Measurements from ENCODE around the gene KANTR.

KANTR gene

DNA sequence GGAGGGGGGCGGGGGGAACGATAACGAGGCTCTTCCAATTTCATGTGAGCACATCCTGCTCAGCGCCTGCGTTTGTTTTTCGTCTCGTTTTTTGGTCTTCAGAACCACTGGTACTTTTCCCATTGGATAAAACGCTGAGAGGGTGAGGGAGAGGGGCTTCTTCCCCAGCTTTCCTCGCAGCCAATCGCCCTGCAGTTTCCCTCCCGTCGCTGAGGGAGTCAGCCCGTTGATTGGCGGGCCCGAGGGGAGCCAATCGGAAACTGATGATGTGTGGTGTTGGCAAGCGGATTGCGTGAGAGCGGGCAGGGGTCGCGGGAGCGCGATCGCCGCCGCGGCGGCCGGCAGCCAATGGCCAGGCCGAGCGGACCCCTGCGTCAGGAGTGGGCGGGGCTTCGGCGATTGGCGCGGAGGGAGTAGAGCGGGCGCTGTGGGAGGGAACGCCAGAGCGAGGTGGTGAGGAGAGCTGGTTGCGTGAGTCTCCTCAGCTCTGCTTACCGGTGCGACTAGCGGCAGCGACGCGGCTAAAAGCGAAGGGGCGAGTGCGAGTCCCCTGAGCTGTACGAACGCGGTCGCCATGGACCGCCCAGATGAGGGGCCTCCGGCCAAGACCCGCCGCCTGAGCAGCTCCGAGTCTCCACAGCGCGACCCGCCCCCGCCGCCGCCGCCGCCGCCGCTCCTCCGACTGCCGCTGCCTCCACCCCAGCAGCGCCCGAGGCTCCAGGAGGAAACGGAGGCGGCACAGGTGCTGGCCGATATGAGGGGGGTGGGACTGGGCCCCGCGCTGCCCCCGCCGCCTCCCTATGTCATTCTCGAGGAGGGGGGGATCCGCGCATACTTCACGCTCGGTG lies 11.8 kb upstream of the KANTR start, which contains the start of gene TSPYL2:
Gene TSPYL2 (plus strand): TSS at position 443 of the 848 bp plus-strand sequence. CDS start 132 bp downstream, at position 575.
- DNase-seq (ENCODE audit: low read depth): peak; percentile 87

GRCh38 chrX:53082773-53083616 lies 10.9 kb upstream of the KANTR start:
- no peak for DNase-seq (ENCODE audit: low read depth)

DNA sequence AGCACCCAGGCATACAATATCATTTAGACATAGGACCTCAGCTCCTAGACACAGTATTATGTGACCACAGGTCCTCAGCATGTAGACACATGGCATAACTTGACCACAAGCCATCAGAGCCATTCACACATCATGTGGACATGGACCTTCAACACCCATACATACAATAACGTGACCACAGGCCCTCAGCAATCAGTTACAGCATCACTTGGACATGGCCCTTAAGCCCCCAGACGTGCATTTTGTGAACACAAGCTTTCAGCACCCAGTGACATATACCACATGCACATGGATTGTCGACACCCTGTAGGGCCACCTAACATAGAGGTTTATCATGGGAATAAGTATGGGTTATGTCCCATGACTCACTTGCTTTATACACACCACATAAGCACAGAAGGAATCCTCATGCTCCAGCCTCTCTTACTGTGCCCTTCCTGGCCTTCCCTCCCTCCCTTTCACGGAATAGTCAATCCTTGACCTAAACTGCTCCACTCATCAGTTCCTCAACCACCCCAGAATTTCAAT lies 9.8 kb upstream of the KANTR start:
- no peak for DNase-seq (ENCODE audit: low read depth)

DNA sequence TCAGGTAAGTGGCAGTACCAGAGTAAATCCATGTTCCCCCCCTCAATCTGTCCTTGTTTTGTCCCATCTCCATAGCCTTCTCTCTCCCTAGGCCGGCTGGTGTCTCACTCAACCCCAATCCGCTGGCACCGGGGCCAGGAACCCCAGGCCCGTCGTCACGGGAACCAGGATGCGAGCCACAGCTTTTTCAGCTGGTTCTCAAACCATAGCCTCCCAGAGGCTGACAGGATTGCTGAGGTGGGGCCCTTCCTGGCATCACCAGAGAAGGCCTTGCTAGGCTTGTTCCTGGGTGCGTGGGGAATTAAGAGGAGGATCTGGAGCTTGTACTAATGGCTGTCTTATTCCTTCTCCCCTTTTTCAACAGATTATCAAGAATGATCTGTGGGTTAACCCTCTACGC lies 9.1 kb upstream of the KANTR start:
- DNase-seq (ENCODE audit: low read depth): no peak

GRCh38 chrX:53085661-53086229 lies 8.2 kb upstream of the KANTR start:
- no peak for DNase-seq (ENCODE audit: low read depth)

DNA sequence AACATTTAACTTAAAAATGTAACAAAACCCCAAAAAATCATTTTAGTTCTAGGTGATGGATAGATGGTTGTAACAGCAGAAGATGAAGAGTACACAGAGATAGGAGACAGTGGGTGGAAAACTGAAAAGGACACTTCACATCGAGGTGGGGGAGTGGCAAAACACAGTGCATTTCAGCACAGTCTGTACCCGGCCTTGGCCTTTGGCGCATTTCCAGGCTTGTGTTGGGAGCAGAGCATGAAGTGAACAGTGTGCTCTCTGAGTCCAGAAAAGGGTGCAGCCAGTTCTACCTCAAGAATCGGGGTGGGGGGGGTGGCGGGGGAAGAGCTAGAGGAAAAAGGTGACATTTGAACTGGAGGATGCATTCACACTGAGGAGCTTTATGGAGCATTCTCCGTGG lies 7.5 kb upstream of the KANTR start:
- DNase-seq (ENCODE audit: low read depth): no peak

DNA sequence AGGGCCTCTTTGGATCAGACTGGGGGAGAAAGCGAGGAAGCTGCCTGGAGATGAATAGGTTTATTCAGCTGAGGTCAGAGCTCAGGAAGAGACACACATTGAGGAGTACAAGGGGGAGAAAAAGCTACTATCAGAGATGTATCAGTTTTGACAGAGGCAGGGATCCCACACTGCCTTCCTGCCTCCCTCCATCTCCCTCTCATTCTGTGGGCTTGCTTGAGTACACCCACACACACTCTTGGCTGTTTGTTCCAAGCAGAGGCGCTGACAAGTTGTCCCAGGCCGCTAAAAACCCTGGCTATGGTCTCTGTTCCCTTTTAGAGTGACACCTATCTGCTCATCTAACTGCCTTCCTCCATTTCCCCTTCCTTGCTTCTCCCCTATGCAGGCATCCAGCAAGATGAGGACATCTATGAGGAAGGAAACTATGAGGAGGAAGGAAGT lies 6.5 kb upstream of the KANTR start:
- DNase-seq (ENCODE audit: low read depth): no peak

DNA sequence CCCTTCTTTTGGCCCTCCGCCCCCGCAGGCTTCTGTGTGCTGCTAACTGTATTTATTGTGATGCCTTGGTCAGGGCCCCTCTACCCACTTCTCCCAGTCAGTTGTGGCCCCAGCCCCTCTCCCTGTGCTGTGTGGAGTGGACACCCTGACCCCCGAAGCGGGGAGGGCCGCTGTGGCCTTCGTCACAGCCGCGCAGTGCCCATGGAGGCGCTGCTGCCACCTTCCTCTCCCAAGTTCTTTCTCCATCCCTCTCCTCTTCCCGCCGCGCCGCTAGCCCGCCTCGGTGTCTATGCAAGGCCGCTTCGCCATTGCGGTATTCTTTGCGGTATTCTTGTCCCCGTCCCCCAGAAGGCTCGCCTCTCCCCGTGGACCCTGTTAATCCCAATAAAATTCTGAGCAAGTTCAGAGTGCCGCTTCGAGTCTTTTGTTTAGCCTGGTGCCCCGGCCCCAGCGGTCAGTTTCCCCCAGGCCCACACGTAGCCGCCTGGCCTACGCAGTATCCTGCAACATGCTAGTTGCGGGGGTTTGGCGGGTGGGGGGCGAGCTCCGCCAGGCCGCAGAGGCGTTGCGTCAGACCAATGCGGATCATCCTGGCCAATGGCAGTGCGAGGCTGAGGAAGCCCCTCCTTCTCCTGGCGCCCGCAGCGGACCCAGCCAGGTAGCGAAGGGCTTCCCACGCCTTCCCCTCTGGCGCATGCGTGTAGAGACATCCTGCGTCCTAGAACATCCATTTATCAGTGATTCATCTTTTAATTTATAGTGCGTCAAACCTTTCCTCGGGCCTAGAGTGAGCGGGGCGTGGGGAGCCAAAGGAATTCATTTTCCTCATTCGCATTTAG lies 5.6 kb upstream of the KANTR start:
- no peak for DNase-seq (ENCODE audit: low read depth)

- no peak for DNase-seq (ENCODE audit: low read depth)
Measured at GRCh38 chrX:53089224-53089842, 4.6 kb upstream of the KANTR start.

DNA sequence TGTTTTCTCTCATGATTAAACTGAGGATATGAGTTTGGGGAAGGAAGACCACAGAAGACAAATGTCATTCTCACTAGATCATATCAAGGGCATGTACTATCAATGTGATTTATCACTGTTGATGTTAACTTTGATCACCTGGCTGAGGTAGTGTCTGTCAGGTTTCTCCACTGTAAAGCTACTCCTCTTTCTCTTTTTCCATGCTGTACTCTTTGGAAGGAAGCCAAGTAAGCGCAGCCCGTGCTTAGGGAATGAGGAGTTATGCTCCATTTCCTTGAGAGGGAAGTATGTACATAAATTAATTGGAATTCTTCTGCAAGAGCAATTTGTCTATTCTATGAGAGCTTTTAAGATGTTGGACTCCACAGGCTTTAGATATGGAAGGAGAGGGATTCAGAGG lies 4.0 kb upstream of the KANTR start:
- DNase-seq (ENCODE audit: low read depth): no peak

- DNase-seq (ENCODE audit: low read depth): no peak
Measured at GRCh38 chrX:53091354-53091753, 2.6 kb upstream of the KANTR start.

DNA sequence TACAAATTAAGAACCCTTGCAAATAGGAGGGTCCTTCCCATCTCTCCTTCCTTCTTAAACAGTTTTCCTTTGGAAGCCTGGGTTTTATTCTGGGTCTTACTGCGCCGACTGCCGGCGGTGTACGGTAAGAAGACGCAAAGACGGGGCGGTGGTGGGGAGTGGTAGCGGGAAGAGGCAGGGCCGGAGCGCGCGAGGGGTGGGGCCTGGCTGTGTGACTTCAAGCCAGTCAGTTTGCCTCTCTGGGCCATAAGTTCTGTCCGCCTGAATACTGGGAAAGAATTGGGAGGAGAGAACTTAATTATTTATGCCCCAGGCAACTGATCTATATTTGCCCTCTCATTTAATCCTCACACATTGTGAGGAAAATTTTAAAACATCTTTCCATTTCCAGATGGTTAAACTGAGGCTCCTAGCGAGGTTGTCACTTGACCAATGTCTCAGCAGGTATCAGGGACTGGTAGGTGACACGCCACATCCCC lies 726 bp upstream of the KANTR start:
- DNase-seq (ENCODE audit: low read depth): no peak

- DNase-seq (ENCODE audit: low read depth): no peak
Measured at GRCh38 chrX:53094582-53094905, 602 bp downstream of the KANTR start.

- DNase-seq (ENCODE audit: low read depth): no peak
Measured at GRCh38 chrX:53095796-53096195, 1.9 kb downstream of the KANTR start.

DNA sequence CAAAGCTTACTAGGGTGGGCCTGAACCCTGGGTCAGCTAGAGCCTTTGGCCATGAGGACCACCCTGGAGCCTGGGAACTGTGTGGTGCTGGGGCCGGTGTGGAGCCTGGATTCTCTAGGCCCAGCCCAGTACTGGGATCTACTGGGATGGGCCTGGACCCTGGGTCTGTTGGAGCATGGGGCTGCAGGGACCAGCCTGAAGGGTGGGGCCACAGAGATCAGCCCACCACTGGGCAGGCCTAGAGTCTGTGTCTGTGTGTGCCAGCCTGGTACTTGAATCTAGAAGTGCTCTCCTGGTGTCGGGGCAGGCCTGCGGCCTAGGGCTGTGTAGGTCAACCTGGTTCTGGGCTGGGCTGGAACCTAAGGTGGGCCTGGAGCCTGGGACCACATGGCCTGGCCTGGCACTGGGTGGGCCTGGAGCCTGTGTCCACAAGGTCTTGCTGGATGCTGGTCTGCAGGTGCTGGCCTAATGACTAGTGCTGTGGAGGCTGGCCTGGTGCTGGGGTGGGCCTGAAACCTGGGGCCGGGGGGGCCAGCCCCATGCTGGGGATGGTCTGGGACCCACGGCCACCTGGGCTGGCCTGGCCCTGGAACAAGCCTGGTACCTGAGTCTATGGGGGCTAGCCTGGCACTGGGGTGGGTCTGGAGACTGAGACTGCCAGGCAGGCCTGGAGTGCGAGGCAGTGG lies 21.1 kb downstream of the KANTR start:
- DNase-seq (ENCODE audit: low read depth): no peak

GRCh38 chrX:53115550-53115874 lies 21.6 kb downstream of the KANTR start:
- no peak for DNase-seq (ENCODE audit: low read depth)

- no peak for DNase-seq (ENCODE audit: low read depth)
Measured at GRCh38 chrX:53116101-53116500, 22.2 kb downstream of the KANTR start.

- DNase-seq (ENCODE audit: low read depth): no peak
Measured at GRCh38 chrX:53122013-53122412, 28.1 kb downstream of the KANTR start.

DNA sequence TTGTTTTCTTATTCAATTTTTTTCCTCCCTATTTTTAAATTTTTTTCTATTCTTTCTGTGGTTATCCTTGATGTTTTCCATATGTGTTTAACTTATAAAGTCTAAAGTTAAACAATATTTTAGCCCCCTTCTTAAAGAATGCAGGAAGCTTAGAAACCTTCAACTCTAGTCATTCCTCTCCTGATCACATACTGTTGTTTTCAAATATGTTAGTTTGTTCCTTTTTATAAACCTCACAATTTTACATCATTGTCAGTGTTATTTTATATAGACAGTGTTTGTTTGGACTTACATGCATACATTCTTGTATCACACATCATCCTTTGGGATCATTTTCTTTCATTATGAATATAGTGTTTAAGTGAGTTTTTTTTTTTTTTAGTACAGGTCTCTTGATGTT lies 31.6 kb downstream of the KANTR start:
- DNase-seq (ENCODE audit: low read depth): no peak

- no peak for DNase-seq (ENCODE audit: low read depth)
Measured at GRCh38 chrX:53126377-53126776, 32.4 kb downstream of the KANTR start.

All from GM04503 (cell line).